GM19395 (cell line): ENCODE measurements around the gene ZDHHC9.

ENCODE experiments used
- ATAC-seq: cut with Tn5 transposase; IDR thresholded peaks from one replicate; pipeline ENCODE4 v1.9.1; 2021; ENCODE audit warnings: mild to moderate bottlenecking, moderate library complexity; ENCODE audit not compliant: unreplicated experiment

The ZDHHC9 gene

GRCh38 chrX:129768586-129769466, 74.9 kb downstream of the ZDHHC9 start:
- ATAC-seq: no peak

GRCh38 chrX:129768186-129768585, 75.5 kb downstream of the ZDHHC9 start:
- ATAC-seq: no peak

- no peak for ATAC-seq
These were observed 80.0 kb downstream of the ZDHHC9 start for GRCh38 chrX:129763666-129764065.

- ATAC-seq: no peak
These were observed 81.2 kb downstream of the ZDHHC9 start for GRCh38 chrX:129762448-129762847.

GRCh38 chrX:129761596-129761995, 82.1 kb downstream of the ZDHHC9 start:
- no peak for ATAC-seq

GRCh38 chrX:129760981-129761380, 82.7 kb downstream of the ZDHHC9 start:
- no peak for ATAC-seq

GRCh38 chrX:129760155-129760554, 83.5 kb downstream of the ZDHHC9 start:
- no peak for ATAC-seq

- peak; percentile 45 for ATAC-seq
These were observed 84.1 kb downstream of the ZDHHC9 start for GRCh38 chrX:129759576-129760061.

GRCh38 chrX:129755779-129756650, 87.7 kb downstream of the ZDHHC9 start:
- peak; percentile 30 for ATAC-seq

- ATAC-seq: no peak
These were observed 89.3 kb downstream of the ZDHHC9 start for GRCh38 chrX:129754056-129755024.
